Smooth muscle cell (in vitro differentiated cells): ENCODE results near the gene KLHL29. TPM values are rescaled to one million over a fixed set of nuclear protein-coding genes. Genes with fewer than 3 reads are reported as not detected.

Source experiments
- DNase-seq: peaks from one replicate; lab custom pipeline; 2025; ENCODE audit not compliant: unreplicated experiment; lab: John Stamatoyannopoulos, UW
- H2AFZ ChIP-seq: fragments of 200-600 bp; sonication (generic); 2 replicates; pipeline ENCODE4 v1.6.0; 2016; ENCODE audit warnings: antibody characterized with exemption, low read depth, mild to moderate bottlenecking
- H3F3A ChIP-seq: fragments of 200-600 bp; sonication (generic); 2 replicates; pipeline ENCODE4 v1.6.0; 2017; ENCODE audit warnings: antibody characterized with exemption, low read depth
- H3K27ac ChIP-seq: fragments of 200-600 bp; sonication (generic); 2 replicates; pipeline ENCODE4 v1.5.1; 2016; ENCODE audit warnings: low read depth, mild to moderate bottlenecking
- H3K27me3 ChIP-seq: fragments of 200-600 bp; sonication (generic); 2 replicates; pipeline ENCODE4 v1.6.1; 2016; ENCODE audit warnings: low read depth, mild to moderate bottlenecking
- H3K36me3 ChIP-seq: fragments of 200-600 bp; sonication (generic); 2 replicates; pipeline ENCODE4 v1.5.1; 2016; ENCODE audit warnings: low read depth
- H3K4me1 ChIP-seq: fragments of 200-600 bp; sonication (generic); 2 replicates; pipeline ENCODE4 v1.5.1; 2016; ENCODE audit warnings: low read depth
- H3K4me2 ChIP-seq: fragments of 200-600 bp; sonication (generic); 2 replicates; pipeline ENCODE4 v1.6.0; 2016; ENCODE audit warnings: mild to moderate bottlenecking
- H3K4me3 ChIP-seq: fragments of 200-600 bp; sonication (generic); 2 replicates; pipeline ENCODE4 v1.5.1; 2016; ENCODE audit warnings: mild to moderate bottlenecking
- H3K79me2 ChIP-seq: fragments of 200-600 bp; sonication (generic); 2 replicates; pipeline ENCODE4 v1.6.0; 2016; ENCODE audit warnings: low read depth, mild to moderate bottlenecking
- H3K9ac ChIP-seq: fragments of 200-600 bp; sonication (generic); 2 replicates; pipeline ENCODE4 v1.6.0; 2016; ENCODE audit warnings: low read depth
- H3K9me3 ChIP-seq: fragments of 200-600 bp; sonication (generic); replicated peaks from 2 replicates; pipeline ENCODE4 v1.5.1; 2016; ENCODE audit warnings: low read depth
- H4K20me1 ChIP-seq: fragments of 200-600 bp; sonication (generic); 2 replicates; pipeline ENCODE4 v1.6.0; 2016; ENCODE audit warnings: low read depth
- CTCF ChIP-seq: fragments of 200-600 bp; sonication (generic); IDR thresholded peaks from 2 replicates; pipeline ENCODE4 v1.5.1; 2017; ENCODE audit warnings: borderline replicate concordance, mild to moderate bottlenecking, antibody characterized with exemption; ENCODE audit not compliant: insufficient read depth, poor library complexity, severe bottlenecking
- WGBS: methylation state at CpG from one replicate; pipeline ENCODE4 v1.1.7; 2016; ENCODE audit warnings: low lambda C conversion rate; 5-methylcytosine and 5-hydroxymethylcytosine counted together
- polyA plus RNA-seq: library from polyadenylated mRNA; unstranded; fragments of >200 nt; fragmentation: Nextera tagmentation; extraction: Ambion mirVana; gene quantifications from 2 replicates; pipeline ENCODE4 v1.2.1, GENCODE V29; 2016
- total RNA-seq: library from RNA; depleted of rRNA; stranded (reverse); fragments of >200 nt; gene quantifications from 2 replicates; pipeline ENCODE4 v1.2.3, GENCODE V29; 2014

The KLHL29 gene
- total and polyA plus RNA-seq, 2 experiments from 2014 or later, result 3.1 to 6.6 TPM

- H3K4me3 ChIP-seq, result no peak overlapping the region
- H3K36me3 ChIP-seq, result no peaks in the 10 kb centered on the region
- no peaks in the 10 kb centered on the region for H3K79me2 ChIP-seq
- no peaks in the 10 kb centered on the region for H3F3A ChIP-seq
- no peak overlapping the region for H3K9ac ChIP-seq
- no peaks in the 10 kb centered on the region for H3K9me3 ChIP-seq
- no peaks in the 10 kb centered on the region for H4K20me1 ChIP-seq
- H3K4me2 ChIP-seq, result no peak overlapping the region
- H2AFZ ChIP-seq, result no peak overlapping the region
- no peaks in the 10 kb centered on the region for H3K27me3 ChIP-seq
- H3K4me1 ChIP-seq, result no peaks in the 10 kb centered on the region
- no peak for DNase-seq
- 83% methylated on average over 15 of the region's 15 CpGs for WGBS
- H3K27ac ChIP-seq, result no peak overlapping the region
- TF ChIP-seq CTCF, result no peak
These were observed 201.8 kb downstream of the KLHL29 start for GRCh38 chr2:23586741-23587306.

- Histone ChIP-seq H2AFZ (no peak overlapping the region), H3K9me3 (no peaks in the 10 kb centered on the region), H3K27ac (no peak overlapping the region), H3F3A (no peaks in the 10 kb centered on the region), H3K79me2 (no peaks in the 10 kb centered on the region), H3K36me3 (no peaks in the 10 kb centered on the region), H3K4me2 (no peak overlapping the region), H4K20me1 (no peaks in the 10 kb centered on the region), H3K4me3 (no peak overlapping the region), H3K9ac (no peak overlapping the region), H3K27me3 (no peaks in the 10 kb centered on the region), H3K4me1 (no peaks in the 10 kb centered on the region)
- DNase-seq, result no peak
- TF ChIP-seq CTCF, result no peak
- 94% methylated on average over 13 of the region's 13 CpGs for WGBS
These were observed 202.4 kb downstream of the KLHL29 start for GRCh38 chr2:23587341-23587880.

GRCh38 chr2:23588106-23588505, 203.1 kb downstream of the KLHL29 start:
- Histone ChIP-seq H3K4me2 (no peak overlapping the region), H3K4me1 (no peaks in the 10 kb centered on the region), H4K20me1 (no peaks in the 10 kb centered on the region), H2AFZ (no peak overlapping the region), H3K4me3 (no peak overlapping the region), H3K9me3 (no peaks in the 10 kb centered on the region), H3F3A (no peaks in the 10 kb centered on the region), H3K36me3 (no peaks in the 10 kb centered on the region), H3K27me3 (no peaks in the 10 kb centered on the region), H3K27ac (no peak overlapping the region), H3K9ac (no peak overlapping the region), H3K79me2 (no peaks in the 10 kb centered on the region)
- DNase-seq, result no peak
- TF ChIP-seq CTCF, result no peak
- 94% methylated on average over 4 of the region's 4 CpGs for WGBS

- H4K20me1 ChIP-seq, result no peaks in the 10 kb centered on the region
- H3K36me3 ChIP-seq, result no peaks in the 10 kb centered on the region
- no peak overlapping the region for H2AFZ ChIP-seq
- TF ChIP-seq CTCF, result no peak
- no peaks in the 10 kb centered on the region for H3K27me3 ChIP-seq
- no peak overlapping the region for H3K4me3 ChIP-seq
- H3K9me3 ChIP-seq, result no peaks in the 10 kb centered on the region
- H3K27ac ChIP-seq, result no peak overlapping the region
- no peaks in the 10 kb centered on the region for H3K4me1 ChIP-seq
- 93% methylated on average over 18 of the region's 18 CpGs for WGBS
- H3F3A ChIP-seq, result no peaks in the 10 kb centered on the region
- H3K4me2 ChIP-seq, result no peak overlapping the region
- no peaks in the 10 kb centered on the region for H3K79me2 ChIP-seq
- H3K9ac ChIP-seq, result no peak overlapping the region
- no peak for DNase-seq
These were observed 203.7 kb downstream of the KLHL29 start for GRCh38 chr2:23588508-23589201.
